HepG2 (cell line): ENCODE data around the gene SGCD. TPM values are rescaled to one million over a fixed set of nuclear protein-coding genes. Genes with fewer than 3 reads are reported as not detected.

ENCODE experiments used
- ATAC-seq: fragments of 200-7000 bp; cut with Tn5 transposase; 3 replicates; pipeline ENCODE4 v1.9.1; 2020; ENCODE audit warnings: mild to moderate bottlenecking, moderate library complexity
- BruUV-seq: library from RNA; stranded (reverse); fragments of 400-500 nt; replicated peaks from 2 replicates; lab custom pipeline; 2021; lab: Mats Ljungman, UMichigan
- CTCF ChIA-PET: fragments of 300-600 bp; formaldehyde crosslinking; extraction: SDS; loops from one replicate; lab custom pipeline; 2021; ENCODE audit warnings: low total read pairs, inconsistent platforms, low intra/inter-chr PET ratio; lab: Yijun Ruan, JAX
- POLR2A ChIA-PET: fragments of 350-600 bp; sonication (Branson Sonifier 250); formaldehyde crosslinking; loops from one replicate; lab custom pipeline; 2020; ENCODE audit warnings: antibody characterized with exemption, inconsistent platforms; lab: Yijun Ruan, JAX
- DNase-seq: peaks from one replicate; pipeline ENCODE4 v3.0.0-alpha.2; 2015; ENCODE audit warnings: low spot score
- FAIRE-seq: peaks from 3 replicates; lab custom pipeline; 2011; peaks lifted over from hg19 to GRCh38; lab: Jason Lieb, UNC
- H2AFZ ChIP-seq: one replicate; pipeline ENCODE4 v1.6.1; 2011; ENCODE audit warnings: low read length, inconsistent platforms
- H3K27ac ChIP-seq: fragments of 300-600 bp; 3 replicates; pipeline ENCODE4 v1.8.0; 2011; ENCODE audit warnings: mixed run types, mild to moderate bottlenecking, mixed read lengths, low read length, inconsistent platforms; ENCODE audit not compliant: insufficient read depth; ENCODE audit errors: extremely low read length
- H3K27me3 ChIP-seq, 2 experiments: fragments of 200-600 bp in 1 of 2; 2 replicates in 1 of 2; 3 replicates in 1 of 2; pipeline versions ENCODE4 v1.6.0 to v1.8.0; 2011; ENCODE audit warnings: low read length in 2 of 2, mild to moderate bottlenecking in 2 of 2, moderate library complexity in 2 of 2, inconsistent platforms in 1 of 2; ENCODE audit not compliant: insufficient read depth in 2 of 2, control insufficient read depth in 1 of 2
- H3K36me3 ChIP-seq, 2 experiments: fragments of 200-600 bp in 1 of 2; replicated peaks in 1 of 2; 2 replicates in 1 of 2; 3 replicates in 1 of 2; pipeline versions ENCODE4 v1.5.1 to v1.8.0; 2011; ENCODE audit warnings: low read length in 2 of 2, inconsistent platforms in 1 of 2; ENCODE audit not compliant: insufficient read depth in 2 of 2, control insufficient read depth in 1 of 2
- H3K4me1 ChIP-seq: 2 replicates; pipeline ENCODE4 v1.5.1; 2012; ENCODE audit warnings: low read length, inconsistent platforms; ENCODE audit not compliant: insufficient read depth
- H3K4me2 ChIP-seq: 2 replicates; pipeline ENCODE4 v1.6.0; 2011; ENCODE audit warnings: low read depth, low read length, inconsistent platforms
- H3K4me3 ChIP-seq, 3 experiments: fragments of 200-600 bp in 1 of 3; sonication (generic), shearing (Covaris generic) in 1 of 3; replicated peaks in 1 of 3; 2 replicates each; pipeline ENCODE4 v1.5.1; 2011 to 2016; ENCODE audit warnings: low read length in 3 of 3, inconsistent platforms in 2 of 3, low read depth in 2 of 3, mild to moderate bottlenecking in 2 of 3, control low read depth in 1 of 3, mixed read lengths in 1 of 3; ENCODE audit not compliant: insufficient read depth in 1 of 3
- H3K79me2 ChIP-seq: one replicate; pipeline ENCODE4 v1.6.1; 2011; ENCODE audit warnings: low read length, inconsistent platforms; ENCODE audit not compliant: insufficient read depth
- H3K9ac ChIP-seq: 2 replicates; pipeline ENCODE4 v1.6.0; 2011; ENCODE audit warnings: mild to moderate bottlenecking, low read depth, low read length, inconsistent platforms; ENCODE audit not compliant: insufficient read depth
- H3K9me3 ChIP-seq: 2 replicates; pipeline ENCODE4 v1.5.1; 2012; ENCODE audit warnings: mild to moderate bottlenecking, low read length
- H4K20me1 ChIP-seq: 2 replicates; pipeline ENCODE4 v1.6.0; 2011; ENCODE audit warnings: inconsistent platforms, mild to moderate bottlenecking, low read length, moderate library complexity; ENCODE audit not compliant: insufficient read depth
- AFF4 ChIP-seq: sonication (generic); formaldehyde crosslinking; IDR thresholded peaks from 2 replicates; pipeline ENCODE4 v1.4.0; 2020; ENCODE audit warnings: missing genetic modification reagents
- GRHL1 ChIP-seq: sonication (generic); formaldehyde crosslinking; conservative IDR thresholded peaks from 2 replicates; pipeline ENCODE4 v1.8.0; 2022; ENCODE audit warnings: missing genetic modification reagents
- NCOA2 ChIP-seq: sonication (generic); formaldehyde crosslinking; IDR thresholded peaks from 2 replicates; pipeline ENCODE4 v1.8.0; 2022; ENCODE audit warnings: inconsistent platforms
- NFKB2 ChIP-seq: sonication (generic); formaldehyde crosslinking; IDR thresholded peaks from 2 replicates; pipeline ENCODE4 v1.4.0; 2020; ENCODE audit warnings: missing genetic modification reagents, borderline replicate concordance
- PPARG ChIP-seq: conservative IDR thresholded peaks from 2 replicates; pipeline ENCODE4 v1.6.1; 2016; ENCODE audit warnings: missing biosample characterization, missing genetic modification reagents
- PRDM10 ChIP-seq: sonication (generic); formaldehyde crosslinking; IDR thresholded peaks from 2 replicates; pipeline ENCODE4 v1.4.0; 2020; ENCODE audit warnings: low read depth, missing genetic modification reagents
- RELA ChIP-seq: sonication (generic); formaldehyde crosslinking; IDR thresholded peaks from 2 replicates; pipeline ENCODE4 v1.4.0; 2020; ENCODE audit warnings: missing genetic modification reagents
- ZXDC ChIP-seq: sonication (generic); formaldehyde crosslinking; IDR thresholded peaks from 2 replicates; pipeline ENCODE4 v1.5.0; 2020; ENCODE audit warnings: mild to moderate bottlenecking, missing genetic modification reagents
- WGBS: methylation state at CpG from one replicate; pipeline ENCODE4 v1.1.6; 2017; ENCODE audit warnings: low lambda C conversion rate; 5-methylcytosine and 5-hydroxymethylcytosine counted together
- in situ Hi-C: cut with HindIII; loops from 2 replicates; pipeline ENCODE4 v1.10.0; 2017; ENCODE audit warnings: low pct_unique_long_range_greater_than_20kb; ENCODE audit not compliant: extremely low pct_ligation_motif_present
- intact Hi-C: fragments of 100-400 bp; cut with micrococcal nuclease; formaldehyde crosslinking; loops from one replicate; pipeline ENCODE4 v1.10.0; 2022; ENCODE audit not compliant: unreplicated experiment
- polyA plus RNA-seq, 8 experiments: library from polyadenylated mRNA; depleted of rRNA in 3 of 8; stranded (reverse) in 7 of 8; unstranded in 1 of 8; fragments of >200 nt; fragmentation: Illumina TruSeq in 4 of 8; extraction: Trizol in 4 of 8; gene quantifications; 2 replicates each; pipeline versions ENCODE4 v1.2.1 to v1.2.3, GENCODE V29; 2011 to 2016; ENCODE audit warnings: low read depth in 4 of 8, missing spikeins in 1 of 8, mixed read lengths in 1 of 8; ENCODE audit not compliant: insufficient read depth in 1 of 8
- total RNA-seq, 5 experiments: library from RNA; depleted of rRNA; stranded (reverse); fragments of >200 nt; fragmentation: Illumina TruSeq; extraction: Trizol; gene quantifications; 2 replicates each; pipeline ENCODE4 v1.2.3, GENCODE V29; 2016; ENCODE audit warnings: low read depth in 1 of 5

SGCD gene
- total and polyA plus RNA-seq, 2 of the 13 experiments (the other 11 are each of a cell fraction or from before 2014, with no cell fraction given), result not detected

- in situ Hi-C loops, result no loop called here
- Histone ChIP-seq H3K27me3 (no peaks in the 10 kb centered on the region; a peak in 1 of 5 replicates), H2AFZ (no peak overlapping the region), H3K36me3 (no peaks in the 10 kb centered on the region), H3K9ac (no peak overlapping the region), H3K79me2 (no peaks in the 10 kb centered on the region), H4K20me1 (no peaks in the 10 kb centered on the region), H3K9me3 (no peaks in the 10 kb centered on the region), H3K27ac (no peak overlapping the region), H3K4me3 (no peak overlapping the region), H3K4me2 (no peak overlapping the region), H3K4me1 (no peaks in the 10 kb centered on the region)
- no TSS peak for BruUV-seq
- ChIA-PET POLR2A (no interaction called here), CTCF (no interaction called here)
- DNase-seq (no peak), FAIRE-seq (no peak), ATAC-seq (no peak)
- WGBS, result 0% methylated on average over 1 of the region's 1 CpG
- no peak for TF ChIP-seq ZXDC (CRISPR knock-in tag)
- no peak for TF ChIP-seq AFF4 (CRISPR knock-in tag)
- no peak for TF ChIP-seq GRHL1 (CRISPR knock-in tag)
- TF ChIP-seq NFKB2 (CRISPR knock-in tag), result no peak
- TF ChIP-seq PPARG, result no peak
- TF ChIP-seq RELA (CRISPR knock-in tag), result no peak
- no peak for TF ChIP-seq PRDM10
- TF ChIP-seq NCOA2 (CRISPR knock-in tag), result no peak
- intact Hi-C loops, result no loop called here
These were observed 105.8 kb downstream of the SGCD start for GRCh38 chr5:156432830-156433105.
